OCI-LY7 (cell line): ENCODE results near the gene TSC22D2. TPM values are rescaled to one million over a fixed set of nuclear protein-coding genes. Genes with fewer than 3 reads are reported as not detected.

Experiments
- BruUV-seq: library from RNA; stranded (reverse); fragments of 400-500 nt; replicated peaks from 2 replicates; lab custom pipeline; 2021; lab: Mats Ljungman, UMichigan
- CTCF ChIA-PET: fragments of 300-600 bp; sonication (Branson Sonifier 250); formaldehyde crosslinking; loops from one replicate; lab custom pipeline; 2022; ENCODE audit warnings: antibody characterized with exemption; ENCODE audit not compliant: unreplicated experiment; lab: Charles Lee
- POLR2A ChIA-PET: fragments of 300-600 bp; sonication (Branson Sonifier 250); formaldehyde crosslinking; loops from one replicate; lab custom pipeline; 2022; ENCODE audit warnings: antibody characterized with exemption; lab: Charles Lee
- DNase-seq: peaks from one replicate; pipeline ENCODE4 v3.0.0-alpha.2; 2015; ENCODE audit warnings: low spot score
- H2AFZ ChIP-seq: fragments of 200-600 bp; sonication (generic), shearing (Covaris generic); 2 replicates; pipeline ENCODE4 v1.6.1; 2014; ENCODE audit warnings: mild to moderate bottlenecking, antibody characterized with exemption, low read length, moderate library complexity
- H3K27ac ChIP-seq: fragments of 200-600 bp; sonication (generic); 2 replicates; pipeline ENCODE4 v1.5.1; 2014; ENCODE audit warnings: mixed run types, low read depth, mild to moderate bottlenecking, moderate library complexity, low read length, inconsistent platforms; ENCODE audit not compliant: poor library complexity, severe bottlenecking
- H3K36me3 ChIP-seq: fragments of 200-600 bp; sonication (generic); 2 replicates; pipeline ENCODE4 v1.6.1; 2014; ENCODE audit warnings: mild to moderate bottlenecking, antibody characterized with exemption, low read length, moderate library complexity, mixed read lengths; ENCODE audit not compliant: insufficient read depth
- H3K4me1 ChIP-seq: fragments of 200-600 bp; sonication (generic); 2 replicates; pipeline ENCODE4 v1.5.1; 2014; ENCODE audit warnings: mild to moderate bottlenecking, low read length; ENCODE audit not compliant: insufficient read depth, poor library complexity, severe bottlenecking
- H3K4me2 ChIP-seq: fragments of 200-600 bp; sonication (generic); 2 replicates; pipeline ENCODE4 v1.6.1; 2014; ENCODE audit warnings: mild to moderate bottlenecking, low read length
- H3K4me3 ChIP-seq: fragments of 200-600 bp; sonication (generic); 2 replicates; pipeline ENCODE4 v1.5.1; 2014; ENCODE audit warnings: mild to moderate bottlenecking, low read depth, low read length; ENCODE audit not compliant: poor library complexity, severe bottlenecking
- H3K79me2 ChIP-seq: fragments of 200-600 bp; sonication (generic); 2 replicates; pipeline ENCODE4 v1.6.1; 2016; ENCODE audit warnings: low read depth, mild to moderate bottlenecking, low read length, moderate library complexity, mixed read lengths; ENCODE audit not compliant: insufficient read depth
- H3K9me2 ChIP-seq: fragments of 200-600 bp; sonication (generic); 2 replicates; pipeline ENCODE4 v1.6.1; 2016; ENCODE audit warnings: mild to moderate bottlenecking, low read length, mixed read lengths; ENCODE audit not compliant: insufficient read depth
- H3K9me3 ChIP-seq: fragments of 200-600 bp; sonication (generic); 2 replicates; pipeline ENCODE4 v1.6.1; 2014; ENCODE audit warnings: mild to moderate bottlenecking, mixed run types, low read length, mixed read lengths
- H4K20me1 ChIP-seq: fragments of 200-600 bp; sonication (generic); 2 replicates; pipeline ENCODE4 v1.6.1; 2014; ENCODE audit warnings: mild to moderate bottlenecking, antibody characterized with exemption, low read length, moderate library complexity, mixed read lengths; ENCODE audit not compliant: insufficient read depth
- CTCF ChIP-seq: fragments of 200-600 bp; sonication (generic); conservative IDR thresholded peaks from 2 replicates; pipeline ENCODE4 v1.5.1; 2014; ENCODE audit warnings: mild to moderate bottlenecking, antibody characterized with exemption, low read length, moderate library complexity, mixed read lengths
- EZH2phosphoT487 ChIP-seq: fragments of 200-600 bp; sonication (generic); IDR thresholded peaks from 2 replicates; pipeline ENCODE4 v1.6.1; 2018; ENCODE audit warnings: low read depth, borderline replicate concordance, mild to moderate bottlenecking, mixed run types, antibody characterized with exemption, low read length, moderate library complexity, mixed read lengths
- intact Hi-C: fragments of 100-400 bp; cut with micrococcal nuclease; formaldehyde crosslinking; loops from one replicate; pipeline ENCODE4 v1.10.0; 2022; ENCODE audit not compliant: unreplicated experiment
- total RNA-seq, 2 experiments: library from RNA; depleted of rRNA in 1 of 2; stranded (reverse); fragments of >200 nt in 1 of 2; shearing (Covaris generic) in 1 of 2; gene quantifications; 2 replicates each; pipeline ENCODE4 v1.2.3, GENCODE V29; 2014 to 2022

TSC22D2 gene
- total RNA-seq, 2 experiments from 2014 or later: 5.9 to 24.2 TPM

GRCh38 chr3:150402217-150402616, 5.9 kb upstream of the TSC22D2 start:
- no peaks in the 10 kb centered on the region for H4K20me1 ChIP-seq

GRCh38 chr3:150404023-150404422, 4.1 kb upstream of the TSC22D2 start:
- Histone ChIP-seq H3K79me2 (peaks cover 2% of the 10 kb centered on the region; the same call in 1 of the 2 replicates), H4K20me1 (peaks cover under 1% of the 10 kb centered on the region; the same call in 1 of the 2 replicates), H3K36me3 (no peaks in the 10 kb centered on the region), H3K4me3 (no peak overlapping the region), H3K4me1 (peaks cover 11% of the 10 kb centered on the region), H3K4me2 (no peak overlapping the region), H2AFZ (no peak overlapping the region), H3K27ac (no peak overlapping the region), H3K9me2 (0 out of 2 replicates have a peak, but pooled peaks cover 4% of the 10 kb centered on the region), H3K9me3 (no peaks in the 10 kb centered on the region)
- BruUV-seq: no TSS peak
- intact Hi-C loops: no loop called here
- ChIA-PET POLR2A (interaction anchor here (0.5 to 2.3 kb wide), 11 partner anchors 8 to 436 kb away, joined by 3 to 12 read pairs (median 3); no protein-coding TSS in a partner anchor), CTCF (no interaction called here)
- TF ChIP-seq EZH2phosphoT487: no peak
- TF ChIP-seq CTCF: no peak
- DNase-seq: no peak

More at GRCh38 chr3:150402217-150402616, 5.9 kb upstream of the TSC22D2 start:
- no peak overlapping the region for H3K4me2 ChIP-seq
- peaks cover 6% of the 10 kb centered on the region for H3K4me1 ChIP-seq
- TF ChIP-seq EZH2phosphoT487 (no peak), CTCF (no peak)
- H3K36me3 ChIP-seq: no peaks in the 10 kb centered on the region
- no peak for DNase-seq
- ChIA-PET POLR2A (interaction anchor here (0.7 to 2.3 kb wide), 4 partner anchors 10 to 105 kb away, joined by 3 to 12 read pairs (median 4); no protein-coding TSS in a partner anchor), CTCF (no interaction called here)
- H3K4me3 ChIP-seq: no peak overlapping the region
- 0 out of 2 replicates have a peak, but pooled peaks cover 4% of the 10 kb centered on the region for H3K9me2 ChIP-seq
- BruUV-seq: no TSS peak
- intact Hi-C loops: no loop called here
- H3K9me3 ChIP-seq: no peaks in the 10 kb centered on the region
- H3K27ac ChIP-seq: no peak overlapping the region
- H3K79me2 ChIP-seq: no peaks in the 10 kb centered on the region
- H2AFZ ChIP-seq: no peak overlapping the region
